Keratinocyte (primary cell): Measurements from ENCODE around the gene ZDHHC7. TPM values are rescaled to one million over a fixed set of nuclear protein-coding genes. Genes with fewer than 3 reads are reported as not detected.

Experiments used
- DNase-seq: peaks from one replicate; pipeline ENCODE4 v3.0.0-alpha.2; 2011; ENCODE audit warnings: low read depth, missing footprints, low spot score
- FAIRE-seq: peaks from 2 replicates; lab custom pipeline; 2011; peaks lifted over from hg19 to GRCh38; lab: Jason Lieb, UNC
- H2AFZ ChIP-seq: 2 replicates; pipeline ENCODE4 v1.6.0; 2012; ENCODE audit warnings: low read length, control low read depth, inconsistent platforms; ENCODE audit not compliant: control insufficient read depth
- H3K27ac ChIP-seq: 2 replicates; pipeline ENCODE4 v1.5.1; 2011; ENCODE audit warnings: low read length; ENCODE audit not compliant: control insufficient read depth, insufficient read depth
- H3K27me3 ChIP-seq: 3 replicates; pipeline ENCODE4 v1.6.0; 2011; ENCODE audit warnings: low read length; ENCODE audit not compliant: control insufficient read depth, insufficient read depth; ENCODE audit errors: extremely low read depth
- H3K36me3 ChIP-seq, 2 experiments: 2 replicates in 1 of 2; 3 replicates in 1 of 2; pipeline ENCODE4 v1.5.1; 2011; ENCODE audit warnings: low read length in 2 of 2, mild to moderate bottlenecking in 1 of 2; ENCODE audit not compliant: control insufficient read depth in 2 of 2, insufficient read depth in 2 of 2; ENCODE audit errors: extremely low read depth in 1 of 2
- H3K4me1 ChIP-seq: 3 replicates; pipeline ENCODE4 v1.5.1; 2011; ENCODE audit warnings: low read length; ENCODE audit not compliant: control insufficient read depth, insufficient read depth; ENCODE audit errors: extremely low read depth
- H3K4me2 ChIP-seq: 3 replicates; pipeline ENCODE4 v1.6.0; 2011; ENCODE audit warnings: low read depth, low read length; ENCODE audit not compliant: control insufficient read depth, insufficient read depth; ENCODE audit errors: extremely low read depth
- H3K4me3 ChIP-seq, 3 experiments: fragments of 200-600 bp in 1 of 3; sonication (generic) in 1 of 3; 2 replicates in 2 of 3; 3 replicates in 1 of 3; pipeline ENCODE4 v1.5.1; 2011 to 2016; ENCODE audit warnings: low read length in 3 of 3, mild to moderate bottlenecking in 3 of 3, control low read depth in 2 of 3, inconsistent platforms in 1 of 3, low read depth in 1 of 3, mixed read lengths in 1 of 3, mixed run types in 1 of 3, moderate library complexity in 1 of 3; ENCODE audit not compliant: control insufficient read depth in 2 of 3, insufficient read depth in 2 of 3; ENCODE audit errors: extremely low read depth in 1 of 3
- H3K79me2 ChIP-seq: 2 replicates; pipeline ENCODE4 v1.6.0; 2012; ENCODE audit warnings: low read length; ENCODE audit not compliant: control insufficient read depth, insufficient read depth
- H3K9ac ChIP-seq: 3 replicates; pipeline ENCODE4 v1.6.0; 2011; ENCODE audit warnings: low read length; ENCODE audit not compliant: control insufficient read depth, insufficient read depth; ENCODE audit errors: extremely low read depth
- H3K9me1 ChIP-seq: 3 replicates; pipeline ENCODE4 v1.6.0; 2011; ENCODE audit warnings: low read length; ENCODE audit not compliant: control insufficient read depth, insufficient read depth; ENCODE audit errors: extremely low read depth
- H3K9me3 ChIP-seq: 2 replicates; pipeline ENCODE4 v1.5.1; 2012; ENCODE audit warnings: low read depth, low read length; ENCODE audit not compliant: control insufficient read depth
- H4K20me1 ChIP-seq: 3 replicates; pipeline ENCODE4 v1.6.0; 2011; ENCODE audit warnings: low read length; ENCODE audit not compliant: control insufficient read depth, insufficient read depth; ENCODE audit errors: extremely low read depth
- CTCF ChIP-seq, 3 experiments: IDR thresholded peaks in 1 of 3; conservative IDR thresholded peaks in 1 of 3; optimal IDR thresholded peaks in 1 of 3; 2 replicates in 2 of 3; 3 replicates in 1 of 3; pipeline versions ENCODE3 to v1.5.1; 2011; ENCODE audit warnings: low read length in 3 of 3, mild to moderate bottlenecking in 3 of 3, moderate library complexity in 2 of 3, control low read depth in 1 of 3, inconsistent platforms in 1 of 3; ENCODE audit not compliant: insufficient read depth in 2 of 3; ENCODE audit errors: extremely low read depth in 1 of 3
- EZH2 ChIP-seq: IDR thresholded peaks from one replicate; pipeline ENCODE4 v1.6.1; 2012; ENCODE audit warnings: inconsistent platforms, mild to moderate bottlenecking, low read length, moderate library complexity
- dilution Hi-C: fragments of 300-500 bp; cut with MboI; formaldehyde crosslinking; loops from one replicate; pipeline ENCODE4 v1.7.0; 2020; ENCODE audit warnings: low sequenced_read_pairs; ENCODE audit not compliant: extremely low pct_ligation_motif_present
- polyA plus RNA-seq, 5 experiments: library from polyadenylated mRNA; depleted of rRNA in 3 of 5; stranded (reverse) in 3 of 5; stranded (forward) in 1 of 5; unstranded in 1 of 5; fragments of >200 nt; gene quantifications; 1 replicate in 1 of 5; 2 replicates in 3 of 5; 3 replicates in 1 of 5; pipeline versions ENCODE4 v1.2.1 to v1.2.3, GENCODE V29; 2011 to 2012; ENCODE audit warnings: missing spikeins in 2 of 5, low read depth in 1 of 5, low replicate concordance in 1 of 5

ZDHHC7 gene
- polyA plus RNA-seq, 1 donor (not counting 4 experiments of a cell fraction or from before 2014, with no cell fraction given), result 37.8 TPM

DNA sequence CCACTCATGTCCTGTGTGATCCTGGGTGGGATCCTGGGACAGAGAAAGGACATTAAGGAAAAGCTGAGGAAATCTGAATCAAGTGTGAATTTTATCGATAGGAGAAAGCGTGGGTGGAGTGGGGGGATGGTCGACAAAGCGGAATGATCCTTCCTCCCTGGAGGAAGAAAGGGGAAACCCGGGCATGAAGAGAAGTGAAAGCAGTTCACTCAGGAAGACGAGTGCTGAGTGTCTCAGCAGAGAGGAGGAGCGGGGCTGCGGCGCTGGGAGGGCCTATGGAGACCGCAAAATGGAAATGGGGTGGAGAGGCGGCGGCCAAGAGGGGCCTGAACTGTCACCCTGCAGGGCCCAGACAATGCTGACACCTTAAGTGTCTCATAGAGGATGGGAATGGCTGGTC is 8.7 kb downstream of the ZDHHC7 start:
- Histone ChIP-seq H3K9ac (no peak overlapping the region), H2AFZ (no peak overlapping the region), H3K4me3 (no peak overlapping the region), H3K4me2 (no peak overlapping the region), H3K79me2 (peaks cover 66% of the 10 kb centered on the region), H3K27me3 (no peaks in the 10 kb centered on the region), H3K9me1 (peaks cover 4% of the 10 kb centered on the region), H3K9me3 (no peaks in the 10 kb centered on the region), H3K36me3 (peaks cover 9 to 13% of the 10 kb centered on the region in 2 experiments), H3K27ac (peak overlapping the region; percentile 48), H4K20me1 (no peaks in the 10 kb centered on the region), H3K4me1 (peaks cover 78% of the 10 kb centered on the region)
- TF ChIP-seq EZH2 (no peak), CTCF (optimal IDR thresholded peaks at IDR 0.05 in 1 of 3, IDR thresholded peaks at IDR 0.05 in 1 of 3, conservative IDR thresholded peaks at IDR 0.05 in 1 of 3; ENCODE audit: extremely low read depth in 1 of 3, insufficient read depth in 2 of 3, low read length in 3 of 3) (no peak)
- dilution Hi-C loops, result no loop called here
- FAIRE-seq, result no peak
- no peak for DNase-seq

DNA sequence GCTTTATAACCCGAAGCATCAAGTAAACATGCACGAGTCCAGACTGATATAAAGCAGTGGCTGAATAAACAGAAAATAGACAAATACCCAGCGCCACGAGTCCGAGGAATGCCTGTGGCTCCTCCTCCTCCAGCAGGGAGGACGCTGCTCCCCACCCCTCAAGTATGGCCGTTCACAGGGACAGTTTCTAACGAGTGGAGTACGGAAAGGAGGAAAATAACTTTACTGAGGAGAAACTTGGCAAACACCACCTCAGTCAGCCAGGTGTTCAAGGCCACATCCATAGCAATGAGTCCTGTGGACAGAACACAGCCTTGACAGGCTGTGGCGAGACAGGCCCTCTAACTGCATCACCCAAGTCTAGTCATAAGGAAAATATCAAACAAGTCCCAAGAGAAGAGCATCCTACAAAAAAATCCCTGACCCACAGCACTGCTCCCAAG is 9.2 kb downstream of the ZDHHC7 start:
- Histone ChIP-seq H4K20me1 (no peaks in the 10 kb centered on the region), H3K4me1 (peaks cover 74% of the 10 kb centered on the region), H2AFZ (no peak overlapping the region), H3K9me3 (no peaks in the 10 kb centered on the region), H3K9ac (no peak overlapping the region), H3K36me3 (peaks cover 8 to 13% of the 10 kb centered on the region in 2 experiments), H3K9me1 (peaks cover 4% of the 10 kb centered on the region), H3K27ac (peak overlapping the region; percentile 48), H3K4me2 (no peak overlapping the region), H3K27me3 (no peaks in the 10 kb centered on the region), H3K4me3 (no peak overlapping the region), H3K79me2 (peaks cover 65% of the 10 kb centered on the region)
- dilution Hi-C loops, result no loop called here
- FAIRE-seq (no peak), DNase-seq (no peak)
- TF ChIP-seq EZH2 (no peak), CTCF (optimal IDR thresholded peaks at IDR 0.05 in 1 of 3, IDR thresholded peaks at IDR 0.05 in 1 of 3, conservative IDR thresholded peaks at IDR 0.05 in 1 of 3; ENCODE audit: extremely low read depth in 1 of 3, insufficient read depth in 2 of 3, low read length in 3 of 3) (no peak)
